ENCODE measurements around the gene IGFBP4.

The IGFBP4 gene

DNA sequence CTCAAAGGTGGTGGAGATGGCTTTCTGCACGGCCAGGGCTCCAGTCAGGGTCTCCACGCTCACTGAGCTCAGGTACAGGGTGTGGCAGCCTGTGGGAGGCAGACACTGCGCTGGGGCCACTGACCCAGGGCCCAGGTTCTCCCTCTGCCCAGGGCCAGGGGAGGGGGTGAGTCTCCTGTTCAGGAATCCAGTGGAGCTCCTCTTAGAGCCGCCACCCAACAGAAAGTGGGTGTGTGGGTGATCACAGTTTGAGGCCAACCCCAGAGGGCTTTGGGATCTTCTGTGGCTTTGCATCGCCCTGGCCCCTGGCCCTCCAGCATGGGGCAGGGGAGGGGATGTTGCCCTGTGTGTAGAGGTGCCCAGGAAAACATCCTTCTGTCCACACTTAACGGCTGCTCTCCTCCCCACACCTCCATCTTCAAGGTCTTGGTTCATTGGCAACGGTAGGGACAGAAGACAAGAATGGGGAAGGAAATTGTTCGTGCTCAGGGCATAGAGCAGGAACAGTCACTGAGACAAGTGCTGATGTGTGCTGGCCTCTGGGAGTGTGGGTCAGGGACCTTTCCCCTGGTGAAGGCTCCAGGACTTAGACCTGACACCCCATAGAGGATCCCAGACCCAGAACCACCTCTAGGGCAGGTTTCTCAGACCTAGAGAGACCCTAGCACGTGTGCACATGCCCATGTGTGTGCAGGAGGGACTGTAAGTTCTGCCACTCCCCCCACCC, 36.7 kb downstream of the IGFBP4 start:
- TF ChIP-seq, protein P1, sequence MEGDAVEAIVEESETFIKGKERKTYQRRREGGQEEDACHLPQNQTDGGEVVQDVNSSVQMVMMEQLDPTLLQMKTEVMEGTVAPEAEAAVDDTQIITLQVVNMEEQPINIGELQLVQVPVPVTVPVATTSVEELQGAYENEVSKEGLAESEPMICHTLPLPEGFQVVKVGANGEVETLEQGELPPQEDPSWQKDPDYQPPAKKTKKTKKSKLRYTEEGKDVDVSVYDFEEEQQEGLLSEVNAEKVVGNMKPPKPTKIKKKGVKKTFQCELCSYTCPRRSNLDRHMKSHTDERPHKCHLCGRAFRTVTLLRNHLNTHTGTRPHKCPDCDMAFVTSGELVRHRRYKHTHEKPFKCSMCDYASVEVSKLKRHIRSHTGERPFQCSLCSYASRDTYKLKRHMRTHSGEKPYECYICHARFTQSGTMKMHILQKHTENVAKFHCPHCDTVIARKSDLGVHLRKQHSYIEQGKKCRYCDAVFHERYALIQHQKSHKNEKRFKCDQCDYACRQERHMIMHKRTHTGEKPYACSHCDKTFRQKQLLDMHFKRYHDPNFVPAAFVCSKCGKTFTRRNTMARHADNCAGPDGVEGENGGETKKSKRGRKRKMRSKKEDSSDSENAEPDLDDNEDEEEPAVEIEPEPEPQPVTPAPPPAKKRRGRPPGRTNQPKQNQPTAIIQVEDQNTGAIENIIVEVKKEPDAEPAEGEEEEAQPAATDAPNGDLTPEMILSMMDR (IDR thresholded peaks at IDR 0.05; ENCODE audit: borderline replicate concordance, insufficient read depth, low read depth, low read length), result no peak
- no peak overlapping the region for H3K4me3 ChIP-seq (ENCODE audit: low read depth, low read length)

DNA sequence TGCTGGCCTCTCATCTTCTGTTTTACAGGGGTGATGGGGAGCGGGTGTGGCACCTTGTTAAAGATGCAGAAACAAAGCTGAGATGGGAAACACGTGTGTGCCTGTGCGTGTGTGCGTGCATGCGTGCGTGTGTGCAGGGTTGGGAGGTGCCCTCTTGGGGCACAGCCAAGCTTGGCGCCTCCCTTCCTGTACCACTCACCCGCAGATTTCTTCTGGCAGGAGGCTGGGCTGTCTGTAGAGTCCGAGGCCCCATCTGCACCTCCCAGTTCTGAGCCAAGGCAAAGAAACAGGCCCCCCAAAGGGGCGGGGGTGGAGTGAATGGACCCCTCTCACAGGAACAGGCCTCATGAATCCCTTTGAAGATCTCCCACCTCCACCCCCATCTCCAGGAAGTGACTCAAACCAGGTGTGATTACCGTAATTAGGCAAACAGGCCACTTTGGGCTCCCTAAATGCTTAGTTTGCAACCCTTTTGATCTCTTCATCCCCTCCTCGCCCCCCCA, 37.3 kb downstream of the IGFBP4 start:
- TF ChIP-seq, protein P1 (IDR thresholded peaks at IDR 0.05; ENCODE audit: borderline replicate concordance, insufficient read depth, low read depth, low read length), result no peak
- H3K4me3 ChIP-seq (ENCODE audit: low read depth, low read length), result no peak overlapping the region

DNA sequence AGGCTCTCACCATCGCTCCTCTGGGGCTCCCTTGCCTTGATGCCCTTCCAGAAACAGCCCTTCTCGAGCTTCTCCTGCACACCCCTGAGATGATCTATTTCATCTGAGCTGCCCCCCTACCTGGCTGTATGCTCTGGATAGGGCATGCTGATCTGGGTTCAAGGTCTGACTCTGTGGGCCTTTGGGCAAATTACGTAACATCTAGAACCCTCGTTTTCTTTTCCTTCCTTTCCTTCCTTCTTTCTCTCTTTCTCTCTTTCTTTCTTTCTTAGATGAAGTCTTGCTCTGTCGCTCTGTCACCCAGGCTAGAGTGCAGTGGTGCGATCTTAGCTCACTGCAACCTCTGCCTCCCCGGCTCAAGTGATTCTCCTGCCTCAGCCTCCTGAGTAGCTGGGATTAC, 37.9 kb downstream of the IGFBP4 start:
- TF ChIP-seq, protein P1 (IDR thresholded peaks at IDR 0.05; ENCODE audit: borderline replicate concordance, insufficient read depth, low read depth, low read length), result no peak
- no peak overlapping the region for H3K4me3 ChIP-seq (ENCODE audit: low read depth, low read length)

DNA sequence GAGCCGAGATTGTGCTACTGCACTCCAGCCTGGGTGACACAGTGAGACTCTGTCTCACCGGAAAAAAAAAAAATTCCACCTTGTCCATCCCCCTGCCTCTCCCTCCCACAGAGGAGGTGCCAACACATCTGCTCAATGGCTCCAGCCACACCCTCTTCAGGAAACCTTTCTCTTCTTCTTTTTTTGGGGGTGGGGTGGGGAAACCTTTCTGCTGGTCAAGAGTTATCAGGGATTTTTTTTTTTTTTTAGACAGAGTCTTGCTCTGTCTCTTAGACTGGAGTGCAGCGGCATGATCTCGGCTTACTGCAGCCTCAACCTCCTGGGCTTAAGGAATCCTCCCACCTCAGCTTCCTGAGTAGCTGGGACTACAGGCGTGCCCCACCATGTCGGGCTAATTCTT, 39.5 kb downstream of the IGFBP4 start:
- TF ChIP-seq, protein P1 (IDR thresholded peaks at IDR 0.05; ENCODE audit: borderline replicate concordance, insufficient read depth, low read depth, low read length), result no peak
- H3K4me3 ChIP-seq (ENCODE audit: low read depth, low read length), result no peak overlapping the region

DNA sequence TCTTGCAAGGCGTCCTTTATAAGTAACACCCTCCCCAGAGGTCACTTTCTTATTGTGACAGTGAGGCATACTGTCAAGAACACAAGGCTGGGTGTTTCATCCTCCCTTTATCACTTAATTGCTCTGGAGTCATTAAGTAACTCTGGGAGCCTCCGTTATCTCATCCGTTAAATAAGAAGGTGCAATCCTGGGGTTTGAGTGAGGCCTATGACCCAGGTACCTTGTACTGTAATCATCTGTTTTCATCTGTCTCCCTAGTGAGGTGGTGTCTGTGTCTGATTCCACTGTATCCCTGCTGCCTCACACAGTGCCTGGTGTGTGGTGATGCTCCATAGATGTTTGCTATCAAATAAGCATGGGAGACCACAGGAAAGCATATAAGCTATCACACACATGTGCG, 40.4 kb downstream of the IGFBP4 start:
- no peak overlapping the region for H3K4me3 ChIP-seq (ENCODE audit: low read depth, low read length)
- TF ChIP-seq, protein P1 (IDR thresholded peaks at IDR 0.05; ENCODE audit: borderline replicate concordance, insufficient read depth, low read depth, low read length), result no peak

DNA sequence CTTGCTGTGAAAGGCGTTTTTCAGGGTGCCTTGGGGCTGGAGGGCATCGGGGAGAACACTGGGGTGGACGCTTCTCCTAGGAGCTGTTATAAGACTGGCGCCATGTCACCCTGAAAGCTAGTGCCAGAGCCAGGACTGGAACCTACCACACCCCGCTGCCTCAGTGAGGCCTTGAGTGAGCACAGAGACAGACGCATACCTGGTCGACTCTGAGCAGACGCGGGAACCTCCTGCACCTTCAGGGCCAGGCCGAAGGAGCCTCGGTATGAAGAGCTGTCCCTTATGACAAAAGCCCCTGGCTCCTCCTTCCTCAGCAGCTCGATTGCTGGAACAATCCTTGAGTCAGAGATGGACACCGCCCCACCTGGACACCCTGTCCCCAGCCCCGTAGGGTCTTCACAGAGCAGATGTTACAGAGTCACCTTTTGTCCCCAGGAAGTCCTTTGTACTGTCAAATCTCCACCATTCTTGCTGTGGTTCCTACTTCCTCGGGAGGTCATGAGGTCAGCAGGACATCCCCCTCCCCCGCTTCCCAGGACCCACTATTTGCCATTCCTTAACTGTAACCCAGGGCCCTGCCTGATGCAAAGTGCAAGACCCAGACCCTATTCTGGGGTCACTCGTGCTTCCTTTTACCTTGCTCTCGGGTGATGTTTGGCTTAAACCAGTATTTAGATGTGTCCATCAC, 41.2 kb downstream of the IGFBP4 start:
- no peak overlapping the region for H3K4me3 ChIP-seq (ENCODE audit: low read depth, low read length)
- TF ChIP-seq, protein P1 (IDR thresholded peaks at IDR 0.05; ENCODE audit: borderline replicate concordance, insufficient read depth, low read depth, low read length), result no peak
